HG03196 (cell line): ENCODE measurements around the gene MAP7D3.
"Not testable (repeated sequence)": the region's sequence is repeated elsewhere in the genome, so short reads cannot be mapped to it uniquely, and the experiment has no call there.

Experiments
- ATAC-seq: cut with Tn5 transposase; IDR thresholded peaks from one replicate; pipeline ENCODE4 v1.9.1; 2021; ENCODE audit not compliant: unreplicated experiment

MAP7D3 gene

DNA sequence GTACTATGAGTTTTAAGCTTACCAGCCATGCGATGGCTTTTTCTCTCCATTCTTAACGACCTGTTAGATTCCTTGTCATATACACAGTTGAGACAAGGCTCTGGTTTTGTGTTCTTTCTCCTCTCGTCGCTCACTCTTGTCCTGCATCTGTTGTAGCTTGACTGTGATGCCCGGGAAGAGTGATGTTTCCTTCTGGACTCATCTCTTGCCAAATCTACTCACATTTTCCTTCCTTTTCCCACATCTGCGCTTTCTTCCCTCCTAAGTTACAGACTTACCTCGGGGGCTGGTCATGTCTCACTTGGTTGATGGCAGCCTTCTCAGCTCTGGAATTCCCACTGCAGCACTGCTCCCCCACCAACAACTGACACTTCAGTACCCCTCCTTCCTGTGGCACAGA is 4.8 kb upstream of the MAP7D3 start:
- no peak for ATAC-seq

DNA sequence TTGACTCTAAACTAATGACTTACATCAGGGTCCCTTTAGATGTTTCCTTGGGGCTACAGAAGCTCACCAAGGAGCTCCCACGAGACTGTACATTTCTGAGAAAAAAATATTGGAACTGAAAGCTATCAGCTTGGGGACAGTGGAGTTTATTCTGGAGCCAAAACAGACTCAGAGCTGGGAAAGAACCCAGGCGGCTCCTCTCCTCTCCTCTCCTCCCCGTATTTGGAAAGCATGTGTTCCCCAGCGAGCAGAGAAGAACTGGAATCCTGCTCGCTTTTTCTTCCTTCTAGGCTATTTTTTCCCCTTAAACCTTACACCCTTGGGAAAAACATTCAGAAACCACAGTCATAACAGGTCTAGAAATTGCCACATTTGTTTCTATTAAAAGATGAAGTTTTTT is 4.3 kb upstream of the MAP7D3 start:
- no peak for ATAC-seq

DNA sequence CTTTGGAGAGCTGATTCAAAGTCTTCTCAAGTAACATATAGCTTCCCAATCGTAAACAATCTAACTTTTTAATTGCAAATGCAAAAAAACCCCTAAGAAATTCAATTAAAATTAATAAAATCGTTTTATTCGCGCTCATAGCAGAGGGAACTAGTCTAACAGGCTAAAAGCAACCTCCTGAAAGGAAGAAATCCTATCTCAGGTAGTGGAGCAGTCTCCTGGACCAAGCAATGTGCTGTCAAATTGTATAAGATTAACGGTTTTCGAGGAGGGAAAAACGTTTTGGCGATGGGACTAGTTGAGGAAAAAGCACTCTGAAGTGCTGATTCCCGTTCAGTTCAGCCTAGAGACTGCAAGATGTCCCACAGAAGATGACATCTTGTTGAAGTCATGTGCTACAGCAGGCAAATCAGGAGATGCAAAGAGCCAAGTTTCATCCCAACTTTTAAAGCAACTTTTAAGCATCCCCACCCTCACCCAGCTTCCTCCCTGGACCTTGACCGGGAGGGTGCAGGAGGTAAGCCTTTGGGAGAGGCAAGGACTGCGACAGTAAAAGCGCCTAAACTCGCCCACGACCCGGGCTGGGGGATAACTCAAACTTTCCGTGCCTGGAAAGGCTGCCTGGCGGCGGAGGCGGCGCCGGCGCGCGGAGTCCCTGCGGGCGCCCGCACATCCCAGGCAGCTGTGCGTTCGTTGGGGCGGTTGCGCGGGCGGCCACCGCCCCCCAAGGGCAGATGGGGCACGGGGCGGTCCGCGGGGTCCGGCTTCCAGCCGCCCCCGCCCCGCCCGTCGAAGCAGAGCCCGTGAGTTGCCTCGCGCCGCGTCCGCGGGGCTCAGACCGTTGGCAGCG is 784 bp downstream of the MAP7D3 start:
- peak; percentile 38 for ATAC-seq

DNA sequence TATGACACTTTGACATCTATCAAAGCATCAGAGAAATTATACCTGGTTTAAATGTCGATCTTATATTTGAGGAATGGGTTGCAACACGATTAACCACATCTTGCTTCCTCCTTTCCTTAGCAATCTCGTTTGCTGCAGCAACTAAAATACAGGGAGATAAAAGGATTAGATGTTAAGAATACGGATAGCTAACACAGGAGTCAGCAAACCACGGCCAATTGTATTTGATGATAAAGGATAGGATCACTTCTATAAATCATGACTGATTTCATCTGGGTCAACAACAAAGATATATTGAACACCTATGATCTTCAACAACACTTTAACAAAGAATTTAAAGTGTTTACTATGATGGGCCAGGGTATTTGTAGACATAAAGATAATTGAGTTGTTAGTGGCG is 5.0 kb downstream of the MAP7D3 start:
- no peak for ATAC-seq

DNA sequence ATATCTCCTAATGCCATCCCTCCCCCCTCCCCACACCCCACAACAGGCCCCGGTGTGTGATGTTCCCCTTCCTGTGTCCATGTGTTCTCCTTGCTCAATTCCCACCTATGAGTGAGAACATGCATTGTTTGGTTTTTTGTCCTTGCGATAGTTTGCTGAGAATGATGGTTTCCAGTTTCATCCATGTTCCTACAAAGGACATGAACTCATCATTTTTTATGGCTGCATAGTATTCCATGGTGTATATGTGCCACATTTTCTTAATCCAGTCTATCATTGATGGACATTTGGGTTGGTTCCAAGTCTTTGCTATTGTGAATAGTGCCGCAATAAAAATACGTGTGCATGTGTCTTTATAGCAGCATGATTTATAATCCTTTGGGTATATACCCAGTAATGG is 13.4 kb downstream of the MAP7D3 start:
- not testable (repeated sequence) for ATAC-seq

DNA sequence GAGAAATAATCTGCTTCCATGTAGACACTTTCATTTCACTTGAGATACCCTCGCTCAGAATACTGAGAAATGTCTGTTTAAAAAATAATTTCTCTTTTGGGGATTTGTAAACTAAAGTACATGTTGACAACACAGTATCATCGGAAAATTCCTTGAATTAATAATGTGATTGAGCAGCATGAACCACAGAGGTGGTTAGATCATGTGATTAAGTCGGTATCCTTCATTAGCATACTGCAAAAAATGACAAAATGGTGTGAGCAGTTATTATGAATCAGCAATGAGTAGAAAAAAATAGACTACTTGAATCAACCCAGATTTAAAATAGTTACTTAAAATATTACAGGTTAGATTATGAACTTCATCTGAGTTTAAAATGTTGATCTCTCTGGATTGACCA is 14.1 kb downstream of the MAP7D3 start:
- ATAC-seq, result no peak

DNA sequence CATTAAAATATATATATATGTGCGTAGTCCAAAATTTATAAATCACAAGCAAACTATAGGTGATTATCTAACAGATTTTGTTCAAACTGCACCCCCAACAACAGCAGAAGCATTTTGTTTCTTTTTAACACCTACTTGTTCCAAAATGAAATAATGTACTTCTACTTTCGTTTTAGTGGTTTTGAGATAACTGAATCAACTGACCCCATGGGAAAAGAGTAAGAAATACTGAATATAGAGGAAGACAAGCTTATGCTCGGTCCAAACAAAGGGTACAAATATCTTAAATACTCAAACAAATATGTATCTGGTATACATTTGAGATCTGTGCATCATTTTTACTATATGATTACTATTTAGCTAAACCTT is 22.4 kb downstream of the MAP7D3 start:
- ATAC-seq, result no peak

DNA sequence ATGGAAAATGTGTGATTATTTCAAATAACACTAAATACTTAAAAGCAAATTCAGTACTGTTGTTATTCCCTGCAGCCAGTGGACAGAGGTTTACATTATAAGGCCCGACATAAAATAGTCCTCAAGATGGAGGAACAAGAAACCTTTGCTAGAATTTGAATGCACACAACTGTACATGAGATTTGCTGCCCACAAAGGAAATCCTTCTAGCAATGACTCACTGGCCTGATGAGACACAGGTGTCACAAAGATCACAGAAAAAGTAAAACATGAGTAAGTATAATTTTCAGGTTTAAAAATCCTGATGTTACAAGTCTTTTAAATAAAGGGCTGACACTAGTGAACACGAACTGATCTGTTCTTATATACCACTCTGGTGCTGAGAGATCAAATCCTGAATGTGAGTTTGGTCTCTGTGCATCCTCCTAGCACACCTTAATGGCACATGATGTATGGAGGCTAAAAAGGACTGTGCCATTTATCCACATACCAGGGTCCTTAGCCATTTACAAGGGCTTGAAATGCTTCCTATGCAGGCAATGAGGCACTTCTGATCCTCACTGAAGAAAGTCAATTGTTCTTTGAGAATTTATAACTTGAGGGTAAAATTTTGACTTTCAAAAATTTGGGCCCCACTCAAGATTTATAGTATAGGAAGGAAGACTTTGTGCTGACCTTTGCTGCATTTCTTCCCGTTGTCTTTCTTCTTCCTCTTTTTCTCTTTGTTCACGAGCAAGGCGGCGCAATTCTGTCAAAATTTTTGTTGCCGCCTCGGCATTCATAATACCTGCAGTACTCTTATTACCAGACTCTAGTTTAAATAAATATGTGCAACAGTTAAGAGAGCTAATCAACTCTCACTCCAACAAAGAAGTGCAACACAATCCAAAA is 23.0 kb downstream of the MAP7D3 start:
- ATAC-seq, result peak; percentile 64

DNA sequence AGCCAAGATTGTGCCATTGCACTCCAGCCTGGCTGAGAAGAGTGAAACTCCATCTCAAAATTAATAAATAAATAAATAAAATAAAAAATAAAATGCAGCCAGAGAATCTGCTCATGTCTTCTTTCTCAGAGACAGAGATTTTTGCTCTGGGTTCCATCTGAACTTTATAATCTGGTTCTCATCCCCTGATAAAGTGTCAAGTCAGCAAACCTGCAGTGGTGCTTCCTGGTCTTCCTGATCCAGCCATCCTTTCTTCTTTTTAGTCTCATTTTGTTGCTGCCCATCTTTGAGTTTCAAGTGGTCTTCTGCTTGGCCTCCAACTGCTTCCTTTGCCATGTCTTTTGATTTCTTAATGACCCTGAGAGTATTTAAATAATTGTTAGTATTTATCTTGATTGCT is 24.1 kb downstream of the MAP7D3 start:
- no peak for ATAC-seq

DNA sequence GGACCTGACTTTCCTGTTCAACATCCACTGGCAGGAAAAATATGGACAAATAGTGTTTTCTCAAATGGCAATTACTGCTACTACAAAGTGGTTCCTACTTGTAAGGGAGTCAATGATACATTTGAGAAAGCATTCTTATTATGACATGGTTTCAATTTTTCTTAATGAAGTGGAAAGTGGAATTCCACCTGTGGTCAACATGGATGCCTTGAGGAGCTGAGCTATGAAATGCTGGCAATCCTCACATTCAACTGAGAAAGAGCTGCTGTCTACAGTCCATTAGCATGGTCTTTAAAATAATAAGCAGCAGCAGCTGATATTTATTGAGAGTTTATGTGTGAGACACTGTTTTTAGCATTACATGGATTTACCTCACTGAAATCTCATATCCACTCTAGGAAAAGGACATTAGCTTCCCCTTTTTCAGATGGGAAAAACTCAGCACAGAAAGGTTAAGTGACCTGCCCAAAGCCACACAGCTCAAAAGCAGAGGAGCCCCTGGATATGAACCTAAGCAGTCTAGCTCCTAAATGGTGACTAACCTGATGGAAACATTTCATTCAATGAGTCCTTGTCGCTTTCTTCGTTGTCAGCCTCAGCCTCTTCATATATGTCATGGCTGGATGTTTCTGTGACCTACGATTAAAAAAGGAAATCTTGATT is 29.2 kb downstream of the MAP7D3 start:
- ATAC-seq, result no peak

DNA sequence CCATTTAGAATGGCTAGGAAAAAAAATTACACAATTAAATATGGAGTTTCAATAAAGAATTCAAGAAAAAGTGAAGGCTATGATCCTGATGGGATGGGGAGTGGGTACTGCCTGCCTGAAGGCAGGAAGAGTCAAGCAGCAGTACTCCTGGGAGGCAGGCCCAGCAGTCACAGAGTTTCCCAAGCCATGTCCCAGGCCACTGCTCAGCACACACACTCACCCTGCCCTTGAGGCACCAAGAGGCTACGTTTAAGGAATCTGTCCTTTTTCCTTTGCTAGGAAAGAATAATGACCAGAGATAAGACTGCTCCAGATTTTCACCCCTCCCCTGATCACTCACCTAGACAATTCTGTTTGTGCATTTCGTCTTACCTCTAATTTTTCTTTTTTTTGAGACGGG is 30.2 kb downstream of the MAP7D3 start:
- no peak for ATAC-seq

DNA sequence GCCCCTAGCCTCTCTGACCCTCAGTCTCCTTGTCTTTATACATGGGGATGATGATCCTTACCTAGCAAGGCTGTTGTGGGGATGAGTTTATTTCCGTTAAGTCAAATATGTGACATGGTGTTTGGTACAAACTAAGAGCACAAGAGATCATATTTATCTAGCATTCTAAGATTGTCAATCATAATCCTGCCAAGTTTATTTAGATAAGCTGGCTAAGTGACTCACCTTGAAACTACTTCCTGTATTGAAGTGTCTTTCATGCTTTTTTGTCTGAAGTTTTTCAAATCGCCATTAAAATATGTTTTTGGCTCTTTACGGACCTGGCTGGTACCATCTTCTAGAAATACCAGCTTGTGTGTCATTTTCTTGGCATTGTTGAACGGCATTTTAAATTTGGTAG is 30.7 kb downstream of the MAP7D3 start:
- no peak for ATAC-seq

DNA sequence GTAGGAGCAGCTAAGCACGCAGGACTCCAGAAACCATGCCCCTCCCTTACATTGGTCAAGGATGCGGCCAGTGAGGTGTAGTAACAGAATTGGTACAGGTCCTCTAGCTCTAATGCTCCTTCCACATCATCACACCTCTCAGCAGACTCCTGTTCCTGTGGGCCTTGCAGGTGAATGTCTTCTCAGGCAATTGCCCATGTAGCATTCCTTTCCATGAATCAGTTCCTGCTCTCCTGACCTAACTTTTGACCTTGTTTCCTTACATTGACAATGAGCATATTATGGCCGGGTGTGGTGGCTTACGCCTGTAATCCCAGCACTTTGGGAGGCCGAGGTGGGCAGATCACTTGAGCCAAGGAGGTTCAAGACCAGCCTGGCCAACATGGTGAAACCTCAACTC is 31.3 kb downstream of the MAP7D3 start:
- no peak for ATAC-seq

DNA sequence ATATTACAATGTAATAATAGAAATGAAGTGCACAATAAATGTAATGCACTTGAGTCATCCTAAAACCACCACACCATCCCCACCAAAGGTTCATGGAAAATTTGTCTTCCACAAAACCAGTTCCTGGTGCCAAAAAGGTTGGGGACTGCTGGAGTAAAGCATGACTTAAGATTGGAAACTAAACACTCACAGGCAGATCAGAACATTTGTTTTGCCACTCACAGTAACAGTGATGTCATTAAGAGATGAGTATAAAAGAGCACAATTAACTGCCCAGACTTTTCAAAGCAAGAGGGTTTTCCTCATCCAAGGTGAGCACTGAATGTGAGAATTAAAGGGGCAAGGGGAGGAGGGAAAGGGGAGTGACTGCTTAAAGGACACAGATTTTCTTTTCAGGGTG is 35.6 kb downstream of the MAP7D3 start:
- ATAC-seq, result no peak

DNA sequence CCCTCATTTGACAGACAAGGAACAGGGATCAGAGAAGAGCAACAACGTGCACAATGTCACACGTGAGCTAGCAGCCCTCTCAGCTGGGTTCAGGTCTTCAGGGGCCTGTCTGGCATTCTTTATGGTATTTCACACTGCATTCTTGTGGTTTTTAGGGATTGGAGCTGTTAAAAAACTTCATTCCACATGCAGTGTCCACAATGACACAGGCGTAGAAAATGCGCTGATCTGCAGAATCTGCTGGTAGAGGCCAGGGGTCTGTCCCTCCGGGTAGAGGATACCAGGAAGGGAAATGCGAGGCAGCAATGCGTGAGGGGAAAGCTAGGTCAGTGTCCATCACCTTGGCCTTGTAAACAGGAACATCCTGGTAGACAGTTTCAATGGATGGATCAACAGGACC is 36.6 kb downstream of the MAP7D3 start:
- no peak for ATAC-seq

DNA sequence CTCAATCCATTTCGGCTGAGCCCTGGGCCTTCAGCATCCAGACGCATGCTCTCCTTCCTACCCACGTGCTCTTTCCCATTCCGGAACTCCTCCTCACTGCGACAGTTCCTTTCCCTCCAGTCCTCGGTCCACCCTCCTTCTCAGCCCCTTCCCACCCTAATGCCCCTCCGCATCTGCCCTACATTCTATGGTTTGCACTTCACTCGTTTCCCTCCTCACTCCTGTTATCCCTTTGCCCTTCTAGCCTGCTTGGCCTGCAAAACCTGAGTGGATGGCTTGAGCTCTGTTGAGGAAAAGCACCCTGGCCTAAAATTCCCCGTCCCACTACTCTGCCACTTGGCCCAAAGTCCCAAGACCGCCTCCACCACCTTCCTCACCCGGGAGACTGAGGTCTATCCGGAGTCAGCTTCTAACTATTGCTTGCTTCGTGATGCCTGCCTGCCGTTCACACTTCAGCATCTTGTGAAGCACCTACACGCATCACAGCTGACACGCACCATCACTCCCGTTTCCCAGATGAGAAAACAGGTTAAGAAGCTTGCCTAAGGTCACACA is 38.6 kb downstream of the MAP7D3 start:
- no peak for ATAC-seq

DNA sequence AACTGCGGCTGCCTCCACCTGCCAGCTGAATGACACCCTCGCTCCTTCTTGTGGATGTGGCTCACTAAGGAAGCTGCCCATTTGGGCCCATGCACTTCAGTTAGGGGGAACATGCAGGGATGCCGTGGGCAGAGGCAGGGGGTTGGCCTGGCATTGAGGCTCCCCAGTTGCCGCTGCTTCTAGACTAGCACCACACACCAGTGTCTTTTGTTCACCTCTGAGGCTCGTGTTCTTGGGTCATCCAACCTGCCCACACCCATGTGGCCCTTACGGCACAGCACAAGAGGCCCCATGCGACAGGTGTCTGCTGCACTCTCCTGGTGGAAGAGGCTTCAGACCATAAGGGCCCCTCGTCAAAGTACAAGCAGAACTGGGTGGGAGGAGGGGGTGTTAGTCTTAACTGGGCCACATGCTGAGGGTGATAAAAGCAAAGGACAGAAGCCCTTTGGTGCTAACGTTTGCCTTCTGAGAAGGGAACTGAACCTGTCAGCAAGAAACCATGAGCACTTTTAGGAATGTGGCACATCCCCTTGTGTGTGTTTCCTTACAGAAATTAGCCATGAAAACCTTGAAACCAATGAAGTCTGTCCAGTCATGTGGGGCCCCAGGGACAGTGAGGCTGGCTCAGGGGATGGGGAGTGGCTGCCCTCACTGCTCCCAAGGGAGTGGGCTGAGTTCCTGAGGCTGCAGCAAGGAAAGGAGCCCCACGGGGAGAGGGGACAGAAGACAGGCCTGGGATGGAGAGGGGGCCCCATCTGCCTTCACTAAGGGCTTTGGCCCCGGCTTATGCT is 39.2 kb downstream of the MAP7D3 start:
- ATAC-seq, result no peak

DNA sequence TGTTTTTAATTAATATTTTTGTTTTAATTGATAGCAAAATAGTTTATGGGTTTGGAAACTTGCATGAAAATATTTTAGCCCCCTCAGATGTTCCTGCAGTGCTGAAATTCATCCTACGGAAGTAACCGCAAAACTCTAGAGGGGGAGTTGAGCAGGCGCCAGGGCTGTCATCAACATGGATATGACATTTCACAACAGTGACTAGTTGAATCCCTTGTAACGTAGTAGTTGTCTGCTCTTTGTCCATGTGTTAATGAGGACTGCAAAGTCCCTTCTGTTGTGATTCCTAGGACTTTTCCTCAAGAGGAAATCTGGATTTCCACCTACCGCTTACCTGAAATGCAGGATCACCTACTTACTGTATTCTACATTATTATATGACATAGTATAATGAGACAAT is 40.4 kb downstream of the MAP7D3 start:
- ATAC-seq, result no peak

DNA sequence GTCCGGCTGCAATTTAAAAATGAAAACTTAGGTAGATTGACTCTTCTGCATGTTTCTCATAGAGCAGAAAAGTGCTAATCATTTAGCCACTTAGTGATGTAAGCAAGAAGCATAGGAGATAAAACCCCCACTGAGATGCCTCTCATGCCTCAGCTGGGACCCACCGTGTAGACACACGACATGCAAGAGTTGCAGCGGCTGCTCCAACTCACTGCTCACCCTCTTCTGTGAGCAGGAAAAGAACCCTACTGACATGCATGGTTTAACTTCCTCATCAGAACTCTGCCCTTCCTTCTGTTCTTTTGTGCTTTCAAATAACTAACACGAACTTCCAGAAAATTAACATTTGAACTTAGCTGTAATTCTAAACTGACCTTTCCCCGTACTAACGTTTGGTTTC is 41.0 kb downstream of the MAP7D3 start:
- no peak for ATAC-seq

DNA sequence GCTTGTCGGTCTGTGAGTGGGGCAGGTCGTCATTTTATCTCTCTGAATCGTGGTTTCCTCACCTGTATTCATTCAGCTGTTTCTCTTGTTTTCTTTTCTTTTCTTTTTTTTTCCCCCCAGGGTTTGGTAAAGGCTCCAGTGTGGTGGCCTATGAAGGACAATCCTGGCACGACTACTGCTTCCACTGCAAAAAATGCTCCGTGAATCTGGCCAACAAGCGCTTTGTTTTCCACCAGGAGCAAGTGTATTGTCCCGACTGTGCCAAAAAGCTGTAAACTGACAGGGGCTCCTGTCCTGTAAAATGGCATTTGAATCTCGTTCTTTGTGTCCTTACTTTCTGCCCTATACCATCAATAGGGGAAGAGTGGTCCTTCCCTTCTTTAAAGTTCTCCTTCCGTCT is 41.4 kb downstream of the MAP7D3 start:
- ATAC-seq, result no peak
